GM06990 (cell line): ENCODE results near the gene P2RY8.

Experiments
- DNase-seq: peaks from one replicate; pipeline ENCODE4 v3.0.0-alpha.2; 2011; ENCODE audit not compliant: insufficient read length; ENCODE audit errors: extremely low read depth
- H3K27me3 ChIP-seq: replicated peaks from 2 replicates; pipeline ENCODE4 v1.6.0; 2011; ENCODE audit warnings: low read length; ENCODE audit not compliant: control insufficient read depth, insufficient read depth
- H3K36me3 ChIP-seq: 2 replicates; pipeline ENCODE4 v1.5.1; 2011; ENCODE audit warnings: low read length; ENCODE audit not compliant: control insufficient read depth, insufficient read depth
- H3K4me3 ChIP-seq: replicated peaks from 2 replicates; pipeline ENCODE4 v1.5.1; 2011; ENCODE audit warnings: low read depth, mild to moderate bottlenecking, control low read depth, low read length
- CTCF ChIP-seq: IDR thresholded peaks from 2 replicates; pipeline ENCODE4 v1.5.1; 2011; ENCODE audit warnings: low read length, control low read depth, mild to moderate bottlenecking, inconsistent platforms; ENCODE audit not compliant: insufficient read depth, poor library complexity, severe bottlenecking

The P2RY8 gene

GRCh38 chrX:1502853-1503252, 34.1 kb downstream of the P2RY8 start:
- no peak for TF ChIP-seq CTCF
- DNase-seq: no peak
- peaks cover 6% of the 10 kb centered on the region for H3K36me3 ChIP-seq
- no peaks in the 10 kb centered on the region for H3K27me3 ChIP-seq
- H3K4me3 ChIP-seq: no peak overlapping the region

- Histone ChIP-seq H3K27me3 (no peaks in the 10 kb centered on the region), H3K36me3 (peaks cover 7% of the 10 kb centered on the region), H3K4me3 (no peak overlapping the region)
- DNase-seq: peak; percentile 88
- TF ChIP-seq CTCF: no peak
Observed at GRCh38 chrX:1502241-1502640, 34.7 kb downstream of the P2RY8 start.

GRCh38 chrX:1500701-1501624, 36.0 kb downstream of the P2RY8 start:
- Histone ChIP-seq H3K4me3 (no peak overlapping the region; the same call in 1 of the 2 replicates), H3K36me3 (peaks cover 6% of the 10 kb centered on the region), H3K27me3 (no peaks in the 10 kb centered on the region)
- TF ChIP-seq CTCF: no peak
- peak; percentile 74 for DNase-seq

- TF ChIP-seq CTCF: no peak
- no peak for DNase-seq
- H3K36me3 ChIP-seq: peaks cover 7% of the 10 kb centered on the region
- no peak overlapping the region for H3K4me3 ChIP-seq
- no peaks in the 10 kb centered on the region for H3K27me3 ChIP-seq
Observed at GRCh38 chrX:1496076-1496475, 40.9 kb downstream of the P2RY8 start.

GRCh38 chrX:1493877-1494510, 43.0 kb downstream of the P2RY8 start:
- DNase-seq: peak; percentile 76
- peak overlapping the region; percentile 70 for H3K4me3 ChIP-seq
- peaks cover 9% of the 10 kb centered on the region for H3K36me3 ChIP-seq
- no peaks in the 10 kb centered on the region for H3K27me3 ChIP-seq
- no peak for TF ChIP-seq CTCF
